ENCODE results near the gene UQCC5. TPM values are rescaled to one million over a fixed set of nuclear protein-coding genes. Genes with fewer than 3 reads are reported as not detected.

Gene UQCC5
- total and polyA plus RNA-seq, 4 donors, result 3.3 to 39.9 (median 6.8) TPM

GRCh38 chr3:52534281-52535183, 1.9 kb upstream of the UQCC5 start:
- Histone ChIP-seq H3K4me3 (ENCODE audit: low read depth in 1 of 3, low read length in 3 of 3) (peak overlapping the region in 1 of 3 donors; percentile 47), H3K36me3 (ENCODE audit: control insufficient read depth in 4 of 4, insufficient read depth in 3 of 4, low read depth in 1 of 4, low read length in 3 of 4) (no peaks in the 10 kb centered on the region), H3K27ac (ENCODE audit: low read depth in 1 of 2, low read length in 2 of 2) (peak overlapping the region in 1 of 2 donors; percentile 23), H3K27me3 (ENCODE audit: control insufficient read depth in 4 of 4, insufficient read depth in 4 of 4, low read length in 3 of 4) (no peaks in the 10 kb centered on the region), H3K9ac (ENCODE audit: low read depth in 1 of 2, low read length in 2 of 2) (no peak overlapping the region), H3K4me1 (ENCODE audit: control insufficient read depth in 4 of 4, insufficient read depth in 4 of 4, low read length in 3 of 4) (peaks cover 9 to 34% (median 22%) of the 10 kb centered on the region in 4 donors), H3K9me3 (ENCODE audit: control insufficient read depth in 4 of 4, low read length in 3 of 4) (no peaks in the 10 kb centered on the region)
- DNase-seq (ENCODE audit: low spot score), result peak; percentile 50
- TF ChIP-seq CTCF (IDR thresholded peaks at IDR 0.05; ENCODE audit: low read depth, low read length, missing input control) (no peak), REST (IDR thresholded peaks at IDR 0.05) (no peak), FOXA1 (IDR thresholded peaks at IDR 0.05) (no peak), FOXA2 (IDR thresholded peaks at IDR 0.05) (no peak), NR2F2 (IDR thresholded peaks at IDR 0.05) (no peak), HNF4G (IDR thresholded peaks at IDR 0.05) (no peak), MAX (IDR thresholded peaks at IDR 0.05) (no peak), RAD21 (IDR thresholded peaks at IDR 0.05) (no peak), EGR1 (IDR thresholded peaks at IDR 0.05; ENCODE audit: low read depth in 2 of 2) (no peak)
- WGBS, result 75% methylated on average over 57 of the region's 57 CpGs

- H3K4me3 ChIP-seq (ENCODE audit: low read depth in 1 of 3, low read length in 3 of 3), result peak overlapping the region in 2 of 3 donors; percentile 15 to 56
- peaks cover 9 to 37% (median 25%) of the 10 kb centered on the region in 4 donors for H3K4me1 ChIP-seq (ENCODE audit: control insufficient read depth in 4 of 4, insufficient read depth in 4 of 4, low read length in 3 of 4)
- 93% methylated on average over 19 of the region's 19 CpGs for WGBS
- no peaks in the 10 kb centered on the region for H3K27me3 ChIP-seq (ENCODE audit: control insufficient read depth in 4 of 4, insufficient read depth in 4 of 4, low read length in 3 of 4)
- no peaks in the 10 kb centered on the region for H3K9me3 ChIP-seq (ENCODE audit: control insufficient read depth in 4 of 4, low read length in 3 of 4)
- no peaks in the 10 kb centered on the region for H3K36me3 ChIP-seq (ENCODE audit: control insufficient read depth in 4 of 4, insufficient read depth in 3 of 4, low read depth in 1 of 4, low read length in 3 of 4)
- no peak overlapping the region for H3K27ac ChIP-seq (ENCODE audit: low read depth in 1 of 2, low read length in 2 of 2)
- no peak for TF ChIP-seq ATF3 (IDR thresholded peaks at IDR 0.05)
- TF ChIP-seq TAF1 (conservative IDR thresholded peaks at IDR 0.05), result no peak
- TF ChIP-seq FOXA1 (IDR thresholded peaks at IDR 0.05), result no peak
- TF ChIP-seq EGR1 (IDR thresholded peaks at IDR 0.05; ENCODE audit: low read depth in 2 of 2), result no peak
- no peak for TF ChIP-seq MAX (IDR thresholded peaks at IDR 0.05)
- TF ChIP-seq CTCF (IDR thresholded peaks at IDR 0.05; ENCODE audit: low read depth, low read length, missing input control), result no peak
- no peak for TF ChIP-seq ZBTB33 (IDR thresholded peaks at IDR 0.05)
- no peak for TF ChIP-seq HNF4A (conservative IDR thresholded peaks at IDR 0.05)
- no peak for TF ChIP-seq YY1 (IDR thresholded peaks at IDR 0.05)
- no peak for TF ChIP-seq HNF4G (IDR thresholded peaks at IDR 0.05)
- no peak overlapping the region for H3K9ac ChIP-seq (ENCODE audit: low read depth in 1 of 2, low read length in 2 of 2)
- peak; percentile 30 for DNase-seq (ENCODE audit: low spot score)
Measured at GRCh38 chr3:52535411-52536111, 844 bp upstream of the UQCC5 start.

All from liver (tissue), 9 donors.